Subcutaneous abdominal adipose tissue (tissue), 5 donors: Measurements from ENCODE around the gene MBNL3.
"Not testable (repeated sequence)": the region's sequence is repeated elsewhere in the genome, so short reads cannot be mapped to it uniquely, and the experiment has no call there.

Experiments
- H3K27ac ChIP-seq: one replicate; pipeline ENCODE4 v1.7.0; 2013; ENCODE audit warnings: low read depth, mild to moderate bottlenecking, inconsistent platforms, low read length, moderate library complexity
- H3K27me3 ChIP-seq, 5 donors: one replicate each; pipeline ENCODE4 v1.7.0; 2013; ENCODE audit warnings: low read length in 5 of 5, inconsistent platforms in 1 of 5; ENCODE audit not compliant: control insufficient read depth in 5 of 5, insufficient read depth in 4 of 5
- H3K36me3 ChIP-seq, 5 donors: one replicate each; pipeline ENCODE4 v1.7.0; 2013; ENCODE audit warnings: low read length in 5 of 5; ENCODE audit not compliant: control insufficient read depth in 5 of 5, insufficient read depth in 5 of 5
- H3K4me1 ChIP-seq, 5 donors: one replicate each; pipeline ENCODE4 v1.7.0; 2013; ENCODE audit warnings: low read length in 5 of 5, mild to moderate bottlenecking in 3 of 5, moderate library complexity in 1 of 5; ENCODE audit not compliant: control insufficient read depth in 5 of 5, insufficient read depth in 5 of 5
- H3K4me3 ChIP-seq, 5 donors: one replicate each; pipeline ENCODE4 v1.7.0; 2013; ENCODE audit warnings: low read length in 5 of 5, low read depth in 1 of 5
- H3K9ac ChIP-seq, 5 donors: one replicate each; pipeline ENCODE4 v1.7.0; 2013; ENCODE audit warnings: low read length in 5 of 5, mild to moderate bottlenecking in 4 of 5, moderate library complexity in 3 of 5
- H3K9me3 ChIP-seq, 5 donors: one replicate each; pipeline ENCODE4 v1.7.0; 2013; ENCODE audit warnings: low read length in 5 of 5; ENCODE audit not compliant: control insufficient read depth in 5 of 5
- donor health status: healthy.
- donor health status: healthy.
- donor health status: healthy.
- donor health status: healthy.
- donor health status: healthy.

MBNL3 gene

GRCh38 chrX:132461886-132462285 is 27.0 kb downstream of the MBNL3 start:
- Histone ChIP-seq H3K27me3 (peaks cover 0 to 4% (median 0%) of the 10 kb centered on the region in 5 donors), H3K9me3 (peaks cover 0 to 4% (median 0%) of the 10 kb centered on the region in 5 donors), H3K9ac (no peak overlapping the region), H3K27ac (no peak overlapping the region), H3K36me3 (no peaks in the 10 kb centered on the region), H3K4me3 (no peak overlapping the region), H3K4me1 (peaks cover 0 to under 1% (median 0%) of the 10 kb centered on the region in 5 donors)

DNA sequence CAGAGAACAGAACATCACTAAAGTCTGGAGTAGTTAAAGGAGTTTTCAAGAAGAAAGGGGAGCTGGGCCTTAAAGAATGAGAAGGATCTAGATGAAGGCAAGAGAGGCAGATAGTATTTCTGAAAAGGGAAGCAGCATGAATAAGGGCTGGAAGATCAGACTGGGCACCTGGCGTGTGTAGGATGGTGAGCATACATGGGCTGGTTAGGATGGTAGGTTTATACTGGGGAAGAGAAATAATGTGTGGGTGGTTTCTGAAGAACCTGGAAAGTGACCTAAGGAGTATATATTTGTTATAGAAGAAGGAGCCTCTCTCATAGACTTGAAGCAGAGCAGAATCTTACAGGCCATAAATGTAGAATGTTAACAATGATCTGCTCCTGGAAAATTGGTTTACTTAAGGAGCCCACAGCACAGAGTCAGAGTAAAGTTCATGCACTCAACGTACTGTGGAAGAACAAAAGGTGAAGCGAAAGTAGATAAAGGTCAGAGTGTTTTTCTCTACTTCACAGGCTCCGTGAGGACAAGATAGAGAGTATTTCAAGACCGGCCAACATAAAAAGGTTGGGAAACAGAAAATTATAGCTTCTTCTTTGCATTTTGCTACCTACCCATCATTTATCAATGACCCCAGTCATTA is 35.8 kb downstream of the MBNL3 start:
- H3K4me1 ChIP-seq: no peaks in the 10 kb centered on the region
- no peaks in the 10 kb centered on the region for H3K27me3 ChIP-seq
- H3K9me3 ChIP-seq: no peaks in the 10 kb centered on the region
- H3K4me3 ChIP-seq: no peak overlapping the region
- H3K9ac ChIP-seq: no peak overlapping the region
- no peak overlapping the region for H3K27ac ChIP-seq
- no peaks in the 10 kb centered on the region for H3K36me3 ChIP-seq

- H3K27ac ChIP-seq, H3K4me3 ChIP-seq, H3K27me3 ChIP-seq, H3K36me3 ChIP-seq, H3K9me3 ChIP-seq, H3K4me1 ChIP-seq, H3K9ac ChIP-seq: not testable (repeated sequence)
Observed at GRCh38 chrX:132445909-132446308, 42.9 kb downstream of the MBNL3 start.

- H3K27ac ChIP-seq: no peak overlapping the region
- no peak overlapping the region for H3K9ac ChIP-seq
- H3K4me3 ChIP-seq: no peak overlapping the region
- peaks cover 0 to 7% (median 0%) of the 10 kb centered on the region in 5 donors for H3K9me3 ChIP-seq
- H3K36me3 ChIP-seq: no peaks in the 10 kb centered on the region
- peaks cover 0 to 9% (median 0%) of the 10 kb centered on the region in 5 donors for H3K4me1 ChIP-seq
- peaks cover 0 to 4% (median 0%) of the 10 kb centered on the region in 5 donors for H3K27me3 ChIP-seq
Observed at GRCh38 chrX:132444936-132445335, 43.9 kb downstream of the MBNL3 start.

DNA sequence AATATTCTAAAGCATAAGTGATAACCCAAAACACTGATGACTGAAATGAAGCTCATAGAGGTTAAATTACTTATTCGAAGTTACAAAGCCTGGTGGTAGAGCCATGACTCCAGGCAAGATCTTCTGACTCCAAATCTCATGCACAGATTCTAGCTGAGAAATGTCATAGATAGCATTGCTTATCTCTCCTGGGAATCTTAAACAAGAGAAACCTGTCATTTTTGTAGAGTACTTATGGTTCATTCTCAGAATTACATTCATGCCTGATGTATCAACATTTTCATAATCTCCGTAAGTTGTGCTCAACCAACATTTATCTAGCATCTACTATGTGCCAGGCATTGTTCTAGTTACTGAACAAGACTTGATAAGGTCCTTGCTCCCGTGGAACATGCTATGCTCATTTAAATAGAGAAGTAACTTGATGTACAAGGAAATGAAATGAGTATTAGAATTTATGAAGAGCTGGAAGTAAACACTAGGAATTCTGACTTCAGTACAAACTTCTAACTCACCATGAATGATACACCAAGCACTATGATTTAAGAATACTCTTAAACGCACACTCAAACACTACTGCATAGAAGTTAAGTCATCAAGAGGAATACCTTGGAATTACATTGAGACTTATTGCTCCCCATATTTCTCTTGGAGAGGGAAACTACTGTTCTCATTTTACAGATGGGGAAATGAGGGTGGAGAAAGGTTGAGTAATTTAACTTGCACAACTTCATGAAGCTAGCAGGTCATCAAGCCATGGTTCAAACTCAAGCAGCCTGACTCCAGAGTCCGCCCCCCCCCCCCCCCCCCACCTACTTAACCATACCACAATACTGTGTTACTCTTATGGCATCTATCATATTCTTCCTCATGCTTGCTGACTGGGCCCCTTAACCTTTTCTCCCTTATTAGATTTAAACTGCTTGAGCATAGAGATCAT is 45.4 kb downstream of the MBNL3 start:
- H3K27ac ChIP-seq: peak overlapping the region; percentile 19
- peaks cover 0 to 9% (median 0%) of the 10 kb centered on the region in 5 donors for H3K4me1 ChIP-seq
- H3K9me3 ChIP-seq: peaks cover 0 to 7% (median 0%) of the 10 kb centered on the region in 5 donors
- peaks cover 0 to 4% (median 0%) of the 10 kb centered on the region in 5 donors for H3K27me3 ChIP-seq
- no peak overlapping the region for H3K9ac ChIP-seq
- H3K4me3 ChIP-seq: no peak overlapping the region
- H3K36me3 ChIP-seq: no peaks in the 10 kb centered on the region

DNA sequence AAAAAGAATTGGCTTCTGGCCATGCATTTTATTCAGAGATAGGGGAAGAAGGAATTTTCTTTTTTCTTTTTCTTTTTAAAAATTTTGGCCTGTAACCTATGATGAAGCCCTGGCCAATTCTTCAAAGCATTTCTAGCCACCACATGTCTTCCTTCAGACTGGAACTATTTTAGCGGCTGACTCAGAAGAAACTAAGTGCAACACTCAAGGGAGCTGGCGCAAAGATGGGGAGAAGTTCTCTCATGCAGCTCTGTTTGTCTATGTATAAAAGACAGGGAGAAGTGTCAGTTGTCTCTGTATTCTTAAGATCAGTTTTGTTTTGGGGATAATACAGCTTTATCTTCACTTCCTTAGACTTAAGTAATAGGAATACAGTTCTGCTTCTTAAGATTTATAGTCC is 46.1 kb downstream of the MBNL3 start:
- no peak overlapping the region for H3K4me3 ChIP-seq
- no peak overlapping the region for H3K27ac ChIP-seq
- H3K9me3 ChIP-seq: peaks cover 0 to 7% (median 0%) of the 10 kb centered on the region in 5 donors
- peaks cover 0 to 9% (median 0%) of the 10 kb centered on the region in 5 donors for H3K4me1 ChIP-seq
- H3K9ac ChIP-seq: no peak overlapping the region
- H3K36me3 ChIP-seq: no peaks in the 10 kb centered on the region
- peaks cover 0 to 4% (median 0%) of the 10 kb centered on the region in 5 donors for H3K27me3 ChIP-seq

- H3K9ac ChIP-seq: no peak overlapping the region
- no peak overlapping the region for H3K27ac ChIP-seq
- peaks cover 0 to 3% (median 0%) of the 10 kb centered on the region in 5 donors for H3K27me3 ChIP-seq
- H3K9me3 ChIP-seq: no peaks in the 10 kb centered on the region
- H3K4me3 ChIP-seq: no peak overlapping the region
- H3K4me1 ChIP-seq: peaks cover 0 to 8% (median 0%) of the 10 kb centered on the region in 5 donors
- no peaks in the 10 kb centered on the region for H3K36me3 ChIP-seq
Observed at GRCh38 chrX:132435222-132435621, 53.6 kb downstream of the MBNL3 start.

GRCh38 chrX:132433551-132433950 is 55.3 kb downstream of the MBNL3 start:
- Histone ChIP-seq H3K4me1 (peaks cover 0 to 8% (median 0%) of the 10 kb centered on the region in 5 donors), H3K27ac (no peak overlapping the region), H3K9ac (no peak overlapping the region), H3K27me3 (peaks cover 0 to 3% (median 0%) of the 10 kb centered on the region in 5 donors), H3K9me3 (no peaks in the 10 kb centered on the region), H3K36me3 (no peaks in the 10 kb centered on the region), H3K4me3 (no peak overlapping the region)

DNA sequence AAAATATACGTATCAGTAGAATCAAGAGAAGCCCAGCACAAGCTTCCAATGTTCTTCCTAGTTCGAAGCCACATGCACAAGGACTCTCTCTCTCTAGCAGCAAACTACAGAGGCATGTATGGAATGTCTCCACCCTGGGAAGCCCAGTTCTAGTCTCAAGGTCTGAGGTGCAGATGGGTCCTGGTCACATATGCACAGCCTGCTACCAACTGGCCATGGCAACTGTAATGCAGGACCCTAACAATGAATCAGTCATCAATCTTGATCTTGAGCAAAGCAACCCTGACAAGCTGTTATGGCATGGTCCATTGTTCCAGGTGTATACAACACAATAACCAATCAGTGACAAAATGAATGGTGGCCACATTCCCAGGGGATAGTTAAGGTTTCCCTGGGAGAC is 55.8 kb downstream of the MBNL3 start:
- Histone ChIP-seq H3K27me3 (peaks cover 0 to 3% (median 0%) of the 10 kb centered on the region in 5 donors), H3K9ac (no peak overlapping the region), H3K9me3 (no peaks in the 10 kb centered on the region), H3K27ac (no peak overlapping the region), H3K36me3 (no peaks in the 10 kb centered on the region), H3K4me1 (peaks cover 0 to 8% (median 0%) of the 10 kb centered on the region in 5 donors), H3K4me3 (no peak overlapping the region)

- Histone ChIP-seq H3K9me3 (no peaks in the 10 kb centered on the region), H3K4me3 (no peak overlapping the region), H3K4me1 (no peaks in the 10 kb centered on the region), H3K36me3 (no peaks in the 10 kb centered on the region), H3K27me3 (peaks cover 0 to 3% (median 0%) of the 10 kb centered on the region in 5 donors), H3K27ac (no peak overlapping the region), H3K9ac (no peak overlapping the region)
Observed at GRCh38 chrX:132428896-132429295, 59.9 kb downstream of the MBNL3 start.
